ENCODE measurements around the gene CFAP46. TPM values are rescaled to one million over a fixed set of nuclear protein-coding genes. Genes with fewer than 3 reads are reported as not detected.

CFAP46 gene
- total and polyA plus RNA-seq, 2 donors from 2014 or later, result 3.8 to 8.3 TPM

DNA sequence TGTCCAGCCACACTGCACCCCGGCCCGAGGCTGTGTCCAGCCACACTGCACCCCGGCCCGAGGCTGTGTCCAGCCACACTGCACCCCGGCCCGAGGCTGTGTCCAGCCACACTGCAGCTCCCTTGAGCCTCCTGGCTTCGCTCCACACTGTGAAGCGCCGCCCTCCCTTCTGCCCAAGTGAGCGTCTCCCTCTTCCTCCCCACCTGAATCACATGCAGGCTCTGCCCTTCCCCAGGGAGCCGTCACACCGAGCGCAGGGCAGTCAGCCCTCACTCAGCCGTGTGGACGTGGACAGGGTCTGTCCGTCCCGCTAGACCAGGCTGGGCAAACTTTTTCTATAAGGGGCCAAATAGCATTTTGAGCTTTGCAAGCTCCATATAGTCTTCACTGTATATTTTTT is 27.6 kb downstream of the CFAP46 start:
- Histone ChIP-seq H3K9ac (ENCODE audit: low read length in 3 of 3) (no peak overlapping the region), H3K4me1 (ENCODE audit: control insufficient read depth in 2 of 3, insufficient read depth in 2 of 3, low read depth in 1 of 3, low read length in 3 of 3) (peaks cover 0 to 10% (median 0%) of the 10 kb centered on the region in 3 donors), H3K36me3 (ENCODE audit: control insufficient read depth in 2 of 3, insufficient read depth in 3 of 3, low read length in 3 of 3) (no peaks in the 10 kb centered on the region), H3K4me3 (ENCODE audit: low read length in 3 of 3) (no peak overlapping the region), H3K9me3 (ENCODE audit: control insufficient read depth in 2 of 3, insufficient read depth in 1 of 3, low read length in 3 of 3) (no peaks in the 10 kb centered on the region), H3K27ac (ENCODE audit: low read depth in 2 of 2, low read length in 2 of 2) (no peak overlapping the region), H3K27me3 (ENCODE audit: control insufficient read depth, insufficient read depth, low read length) (no peaks in the 10 kb centered on the region)
- DNase-seq (peak in 1 of 5 donors; percentile 41), FAIRE-seq (no peak)
- intact Hi-C loops (cut with DNase I), result no loop called here
- TF ChIP-seq, protein P1, sequence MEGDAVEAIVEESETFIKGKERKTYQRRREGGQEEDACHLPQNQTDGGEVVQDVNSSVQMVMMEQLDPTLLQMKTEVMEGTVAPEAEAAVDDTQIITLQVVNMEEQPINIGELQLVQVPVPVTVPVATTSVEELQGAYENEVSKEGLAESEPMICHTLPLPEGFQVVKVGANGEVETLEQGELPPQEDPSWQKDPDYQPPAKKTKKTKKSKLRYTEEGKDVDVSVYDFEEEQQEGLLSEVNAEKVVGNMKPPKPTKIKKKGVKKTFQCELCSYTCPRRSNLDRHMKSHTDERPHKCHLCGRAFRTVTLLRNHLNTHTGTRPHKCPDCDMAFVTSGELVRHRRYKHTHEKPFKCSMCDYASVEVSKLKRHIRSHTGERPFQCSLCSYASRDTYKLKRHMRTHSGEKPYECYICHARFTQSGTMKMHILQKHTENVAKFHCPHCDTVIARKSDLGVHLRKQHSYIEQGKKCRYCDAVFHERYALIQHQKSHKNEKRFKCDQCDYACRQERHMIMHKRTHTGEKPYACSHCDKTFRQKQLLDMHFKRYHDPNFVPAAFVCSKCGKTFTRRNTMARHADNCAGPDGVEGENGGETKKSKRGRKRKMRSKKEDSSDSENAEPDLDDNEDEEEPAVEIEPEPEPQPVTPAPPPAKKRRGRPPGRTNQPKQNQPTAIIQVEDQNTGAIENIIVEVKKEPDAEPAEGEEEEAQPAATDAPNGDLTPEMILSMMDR (IDR thresholded peaks at IDR 0.05; ENCODE audit: borderline replicate concordance, extremely low read depth, insufficient read depth), result no peak

DNA sequence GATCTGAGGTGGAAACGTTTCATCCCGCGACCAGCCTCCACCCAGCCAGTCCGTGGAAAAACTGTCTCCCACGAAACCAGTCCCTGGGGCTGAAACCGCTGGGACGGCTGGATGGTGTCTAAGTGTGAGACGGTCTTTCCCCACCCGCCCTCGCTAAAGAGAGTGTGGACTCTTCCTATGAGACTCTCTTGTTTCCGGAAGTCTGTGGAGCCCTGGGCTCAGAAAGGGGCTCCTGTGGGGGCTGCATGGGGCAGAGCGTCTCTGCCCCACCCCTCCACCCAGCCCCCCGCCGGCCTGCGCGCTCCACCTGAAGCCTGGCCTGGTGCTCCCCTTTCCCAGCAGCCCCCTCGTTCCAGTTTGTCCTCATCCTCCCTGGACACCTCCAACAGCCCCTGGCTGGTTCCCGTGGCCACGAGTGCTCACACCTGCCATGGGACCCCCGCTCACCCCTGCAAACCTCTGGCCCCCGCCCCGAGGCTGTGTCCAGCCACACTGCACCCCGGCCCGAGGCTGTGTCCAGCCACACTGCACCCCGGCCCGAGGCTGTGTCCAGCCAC is 28.7 kb downstream of the CFAP46 start:
- TF ChIP-seq, protein P1 (IDR thresholded peaks at IDR 0.05; ENCODE audit: borderline replicate concordance, extremely low read depth, insufficient read depth), result no peak
- Histone ChIP-seq H3K9ac (ENCODE audit: low read length in 3 of 3) (no peak overlapping the region), H3K36me3 (ENCODE audit: control insufficient read depth in 2 of 3, insufficient read depth in 3 of 3, low read length in 3 of 3) (no peaks in the 10 kb centered on the region), H3K27me3 (ENCODE audit: control insufficient read depth, insufficient read depth, low read length) (no peaks in the 10 kb centered on the region), H3K9me3 (ENCODE audit: control insufficient read depth in 2 of 3, insufficient read depth in 1 of 3, low read length in 3 of 3) (no peaks in the 10 kb centered on the region), H3K27ac (ENCODE audit: low read depth in 2 of 2, low read length in 2 of 2) (no peak overlapping the region), H3K4me1 (ENCODE audit: control insufficient read depth in 2 of 3, insufficient read depth in 2 of 3, low read depth in 1 of 3, low read length in 3 of 3) (peaks cover 0 to 10% (median 0%) of the 10 kb centered on the region in 3 donors), H3K4me3 (ENCODE audit: low read length in 3 of 3) (no peak overlapping the region)
- intact Hi-C loops (cut with DNase I), result no loop called here
- no peak for FAIRE-seq
- peak in 2 of 5 donors; percentile 55 for DNase-seq

DNA sequence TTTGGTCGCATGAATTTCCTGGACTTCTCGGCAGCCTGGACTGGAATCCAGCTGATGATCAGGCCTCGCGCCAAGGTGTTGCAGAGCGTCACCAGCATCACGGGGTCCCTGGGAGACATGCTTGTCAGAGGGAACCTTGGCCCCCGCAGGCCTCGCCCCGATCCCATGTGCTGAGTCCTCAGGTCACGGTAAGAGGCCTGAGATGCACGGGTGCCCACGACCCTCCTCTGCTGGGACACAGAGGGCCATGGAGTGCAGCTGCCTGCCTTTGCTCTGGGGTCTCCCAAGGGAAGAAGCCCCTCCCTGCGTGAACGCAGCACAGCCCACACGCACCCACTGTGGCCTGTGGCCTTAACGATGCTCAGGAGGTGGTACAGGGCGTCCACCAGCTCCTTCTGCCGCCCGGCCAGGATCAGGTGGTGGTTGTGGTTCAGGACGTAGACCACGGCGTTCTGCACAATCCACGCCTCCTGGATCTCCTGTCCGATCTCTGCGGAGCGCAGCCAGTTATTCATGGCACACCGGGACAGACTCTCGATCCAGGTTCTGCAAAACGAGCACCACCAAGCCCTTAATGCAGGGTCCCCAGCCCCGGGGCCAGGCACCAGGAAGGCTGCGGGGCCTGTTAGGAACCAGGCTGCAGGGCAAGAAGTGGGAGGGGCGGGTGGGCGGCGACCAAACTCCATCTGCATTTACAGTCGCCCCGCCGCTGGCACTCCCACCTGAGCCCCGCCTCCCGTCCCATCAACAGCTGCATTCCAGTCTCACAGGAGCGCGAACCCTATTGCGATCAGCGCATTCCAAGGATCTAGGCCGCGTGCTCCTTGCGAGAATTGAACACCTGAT is 29.4 kb downstream of the CFAP46 start:
- TF ChIP-seq, protein P1 (IDR thresholded peaks at IDR 0.05; ENCODE audit: borderline replicate concordance, extremely low read depth, insufficient read depth), result no peak
- FAIRE-seq (no peak), DNase-seq (peak; percentile 69 to 92 (median 91))
- Histone ChIP-seq H3K4me1 (ENCODE audit: control insufficient read depth in 2 of 3, insufficient read depth in 2 of 3, low read depth in 1 of 3, low read length in 3 of 3) (peaks cover 0 to 10% (median 0%) of the 10 kb centered on the region in 3 donors), H3K27ac (ENCODE audit: low read depth in 2 of 2, low read length in 2 of 2) (no peak overlapping the region), H3K36me3 (ENCODE audit: control insufficient read depth in 2 of 3, insufficient read depth in 3 of 3, low read length in 3 of 3) (no peaks in the 10 kb centered on the region), H3K27me3 (ENCODE audit: control insufficient read depth, insufficient read depth, low read length) (no peaks in the 10 kb centered on the region), H3K4me3 (ENCODE audit: low read length in 3 of 3) (no peak overlapping the region), H3K9me3 (ENCODE audit: control insufficient read depth in 2 of 3, insufficient read depth in 1 of 3, low read length in 3 of 3) (no peaks in the 10 kb centered on the region), H3K9ac (ENCODE audit: low read length in 3 of 3) (no peak overlapping the region)
- intact Hi-C loops (cut with DNase I), result no loop called here
